Activated naive CD4-positive, alpha-beta T cell treated with anti-CD3 and anti-CD28 coated beads, Interleukin-2, amount 10 ng/mL, durations not matched to agents 7 days and 5 days (primary cell): Measurements from ENCODE around the gene TEKTIP1.

Experiments used
- CTCF ChIA-PET: fragments of 350-600 bp; sonication (Branson Sonifier 250); formaldehyde crosslinking; loops from one replicate; lab custom pipeline; 2021; ENCODE audit warnings: antibody characterized with exemption; lab: Charles Lee
- DNase-seq: peaks from one replicate; pipeline ENCODE4 v3.0.0-alpha.2; 2020
- H3K27ac Mint-ChIP-seq: one replicate; pipeline ENCODE4 v1.8.0; 2021; ENCODE audit warnings: mild to moderate bottlenecking, moderate library complexity, mixed read lengths
- H3K27me3 Mint-ChIP-seq: one replicate; pipeline ENCODE4 v1.8.0; 2021; ENCODE audit warnings: mild to moderate bottlenecking, mixed read lengths
- H3K36me3 Mint-ChIP-seq: one replicate; pipeline ENCODE4 v1.8.0; 2021; ENCODE audit warnings: mixed read lengths
- H3K4me1 Mint-ChIP-seq: one replicate; pipeline ENCODE4 v1.8.0; 2021; ENCODE audit warnings: mixed read lengths
- H3K4me3 Mint-ChIP-seq: one replicate; pipeline ENCODE4 v1.8.0; 2021; ENCODE audit warnings: mild to moderate bottlenecking, moderate library complexity, mixed read lengths
- H3K9me3 Mint-ChIP-seq: one replicate; pipeline ENCODE4 v1.8.0; 2021; ENCODE audit warnings: mixed read lengths

The TEKTIP1 gene

GRCh38 chr19:3538965-3539755 lies at the start of gene TEKTIP1:
Gene TEKTIP1, plus strand, starts transcription at chr19:3539174. Its CDS starts 4 bp downstream, at chr19:3539178.
- Mint-ChIP-seq H3K4me1 (no peaks in the 10 kb centered on the region), H3K4me3 (no peak within 1 kb of the TSS), H3K27ac (peak within 1 kb of the TSS; percentile 11), H3K27me3 (no peaks in the 10 kb centered on the region), H3K9me3 (peaks cover 3% of the 10 kb centered on the region), H3K36me3 (peaks cover 28% of the 10 kb centered on the region)
- CTCF ChIA-PET = no interaction called here
- DNase-seq = no peak

- H3K27ac Mint-ChIP-seq = no peak overlapping the region
- H3K4me3 Mint-ChIP-seq = no peak overlapping the region
- peaks cover 16% of the 10 kb centered on the region for H3K4me1 Mint-ChIP-seq
- no peak for DNase-seq
- peaks cover 23% of the 10 kb centered on the region for H3K36me3 Mint-ChIP-seq
- no peaks in the 10 kb centered on the region for H3K27me3 Mint-ChIP-seq
- H3K9me3 Mint-ChIP-seq = no peaks in the 10 kb centered on the region
- CTCF ChIA-PET = no interaction called here
These were observed 47.4 kb upstream of the TEKTIP1 start for GRCh38 chr19:3491396-3492119.

DNA sequence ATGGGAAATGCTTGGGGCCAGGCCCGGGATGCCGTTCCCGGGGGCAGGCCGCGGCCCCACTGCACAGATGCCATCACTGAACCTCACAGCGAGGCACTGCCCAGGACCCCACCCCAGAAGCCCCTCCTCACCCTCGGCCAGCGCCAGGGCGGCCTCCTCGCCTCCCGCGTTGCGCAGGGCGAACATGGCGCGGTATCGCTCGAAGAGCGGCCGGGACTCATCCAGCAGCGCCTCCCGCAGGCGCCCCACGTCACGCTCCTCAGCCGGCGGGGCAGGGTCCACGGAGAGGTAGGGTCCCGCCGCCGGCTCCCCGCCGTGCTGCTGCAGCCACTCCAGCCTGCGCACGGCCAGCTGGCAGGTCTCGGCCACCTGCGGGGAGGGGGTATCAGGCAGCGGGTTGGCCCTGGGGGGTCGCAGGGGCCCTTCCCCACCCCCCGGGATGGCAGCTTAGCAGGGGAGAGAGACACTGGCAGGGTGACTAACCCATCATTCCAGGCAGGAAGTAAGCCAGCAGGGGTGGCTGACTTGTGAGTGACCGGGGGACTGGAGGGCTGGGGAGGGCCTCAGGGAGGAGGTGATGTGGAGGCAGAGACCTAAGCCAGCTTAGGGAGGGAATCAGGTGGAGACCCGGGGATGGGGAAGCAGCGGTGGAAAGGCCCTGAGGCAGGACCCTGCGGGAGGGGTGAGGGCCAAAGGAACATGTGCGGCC lies 46.7 kb upstream of the TEKTIP1 start:
- DNase-seq = no peak
- Mint-ChIP-seq H3K36me3 (peaks cover 26% of the 10 kb centered on the region), H3K9me3 (no peaks in the 10 kb centered on the region), H3K4me3 (no peak overlapping the region), H3K27me3 (no peaks in the 10 kb centered on the region), H3K27ac (no peak overlapping the region), H3K4me1 (peaks cover 20% of the 10 kb centered on the region)
- CTCF ChIA-PET = no interaction called here

- Mint-ChIP-seq H3K27me3 (no peaks in the 10 kb centered on the region), H3K36me3 (peaks cover 27% of the 10 kb centered on the region)
- CTCF ChIA-PET = interaction anchor here (2.2 kb wide), 1 partner anchor 7 kb away, joined by 10 read pairs; no protein-coding TSS in a partner anchor
These were observed 46.1 kb upstream of the TEKTIP1 start for GRCh38 chr19:3492919-3493318.

DNA sequence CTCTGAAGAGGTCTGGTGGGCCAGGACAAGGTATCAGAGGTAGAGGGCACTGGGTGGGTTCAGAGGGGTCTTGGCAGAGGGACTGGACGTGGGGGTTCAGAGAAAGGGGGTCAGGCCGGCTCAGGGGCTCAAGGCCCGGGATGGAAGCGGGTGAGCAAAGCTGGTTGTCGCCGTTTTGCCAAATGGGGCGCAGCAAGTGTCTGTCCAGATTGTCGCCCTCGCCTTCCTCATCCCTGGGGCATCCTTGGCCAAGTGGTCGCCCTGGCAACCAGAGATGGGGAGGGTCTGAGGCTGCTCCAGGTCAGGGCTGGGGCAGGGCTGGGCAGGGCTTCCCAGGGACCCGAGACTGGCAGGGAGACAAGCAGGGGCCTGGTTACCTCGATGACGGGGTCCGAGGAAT lies 45.3 kb upstream of the TEKTIP1 start:
- H3K4me1 Mint-ChIP-seq = peaks cover 26% of the 10 kb centered on the region
- no peak overlapping the region for H3K4me3 Mint-ChIP-seq
- CTCF ChIA-PET = interaction anchor here (0.7 to 2.2 kb wide), 4 partner anchors 8 to 24 kb away, joined by 3 to 10 read pairs (median 5); no protein-coding TSS in a partner anchor

More at GRCh38 chr19:3492919-3493318, 46.1 kb upstream of the TEKTIP1 start:
- DNase-seq = no peak
- no peaks in the 10 kb centered on the region for H3K9me3 Mint-ChIP-seq
- H3K4me1 Mint-ChIP-seq = peaks cover 22% of the 10 kb centered on the region
- H3K4me3 Mint-ChIP-seq = no peak overlapping the region
- peak overlapping the region; percentile 62 for H3K27ac Mint-ChIP-seq

GRCh38 chr19:3494051-3494450 lies 44.9 kb upstream of the TEKTIP1 start:
- Mint-ChIP-seq H3K9me3 (no peaks in the 10 kb centered on the region), H3K4me1 (peaks cover 28% of the 10 kb centered on the region), H3K27ac (peak overlapping the region; percentile 81), H3K4me3 (peak overlapping the region; percentile 26), H3K27me3 (no peaks in the 10 kb centered on the region), H3K36me3 (peaks cover 25% of the 10 kb centered on the region)
- peak; percentile 64 for DNase-seq
- CTCF ChIA-PET = interaction anchor here (0.7 to 2.2 kb wide), 6 partner anchors 8 to 189 kb away, joined by 3 to 10 read pairs (median 3); partner anchors contain the start of gene SMIM44

More for the DNA sequence above, 45.3 kb upstream of the TEKTIP1 start:
- no peaks in the 10 kb centered on the region for H3K27me3 Mint-ChIP-seq
- no peak overlapping the region for H3K27ac Mint-ChIP-seq
- H3K9me3 Mint-ChIP-seq = no peaks in the 10 kb centered on the region
- no peak for DNase-seq
- peaks cover 24% of the 10 kb centered on the region for H3K36me3 Mint-ChIP-seq

- Mint-ChIP-seq H3K27ac (peak overlapping the region; percentile 81), H3K4me3 (peak overlapping the region; percentile 26), H3K4me1 (peaks cover 31% of the 10 kb centered on the region), H3K27me3 (no peaks in the 10 kb centered on the region), H3K36me3 (peaks cover 27% of the 10 kb centered on the region), H3K9me3 (no peaks in the 10 kb centered on the region)
- DNase-seq = peak; percentile 73
- CTCF ChIA-PET = interaction anchor here (0.7 to 2.2 kb wide), 7 partner anchors 9 to 190 kb away, joined by 3 to 10 read pairs (median 3); partner anchors contain the start of gene SMIM44
These were observed 44.4 kb upstream of the TEKTIP1 start for GRCh38 chr19:3494559-3494958.

DNA sequence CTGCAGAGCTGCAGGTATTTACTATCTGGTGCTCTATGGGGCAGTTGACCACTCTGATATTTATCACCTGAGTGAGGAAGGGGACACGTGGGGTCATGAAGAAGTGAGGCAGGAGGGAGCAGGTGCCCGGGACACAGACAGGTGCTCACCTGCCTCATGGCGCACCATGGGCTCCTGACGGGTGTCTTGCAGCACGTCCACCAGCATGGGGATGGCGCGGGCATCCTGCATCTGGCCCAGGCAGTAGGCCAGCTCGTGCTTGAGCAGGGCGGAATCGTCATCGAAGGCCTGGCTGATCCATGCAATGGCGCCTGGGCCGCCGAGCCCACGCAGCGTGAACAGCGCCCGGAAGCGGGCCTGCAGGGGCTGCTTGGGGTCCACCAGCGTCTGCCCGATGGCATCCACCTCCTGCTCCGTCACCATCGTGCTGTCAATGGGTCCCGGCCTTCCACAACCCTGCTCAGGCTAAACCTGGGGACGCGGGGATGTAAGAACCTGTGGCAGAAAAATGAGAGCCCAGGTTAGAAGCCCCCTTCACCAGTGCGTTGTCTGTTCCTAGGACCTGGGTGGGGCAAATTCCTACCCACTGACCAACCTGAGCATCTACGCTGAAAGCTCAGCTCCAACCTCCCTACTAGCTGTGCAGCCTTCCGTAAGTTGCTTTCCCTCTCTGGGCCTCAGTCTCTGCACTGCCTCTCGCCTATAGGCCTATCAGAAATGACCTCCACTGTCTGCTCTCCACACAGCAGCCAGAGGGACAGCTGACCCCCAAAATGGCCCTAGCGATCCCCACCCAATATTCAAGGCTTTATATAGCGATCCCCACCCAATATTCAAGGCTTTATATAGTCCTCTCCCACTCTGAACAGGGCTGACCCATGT lies 42.3 kb upstream of the TEKTIP1 start:
- Mint-ChIP-seq H3K4me1 (peaks cover 39% of the 10 kb centered on the region), H3K9me3 (no peaks in the 10 kb centered on the region), H3K27me3 (no peaks in the 10 kb centered on the region), H3K27ac (no peak overlapping the region), H3K4me3 (no peak overlapping the region), H3K36me3 (peaks cover 27% of the 10 kb centered on the region)
- no peak for DNase-seq
- CTCF ChIA-PET = interaction anchor here (1.0 kb wide), 1 partner anchor 17 kb away, joined by 3 read pairs; no protein-coding TSS in a partner anchor

- Mint-ChIP-seq H3K4me3 (no peak overlapping the region), H3K4me1 (peaks cover 36% of the 10 kb centered on the region), H3K36me3 (peaks cover 21% of the 10 kb centered on the region), H3K9me3 (no peaks in the 10 kb centered on the region), H3K27me3 (no peaks in the 10 kb centered on the region), H3K27ac (peak overlapping the region; percentile 20)
- CTCF ChIA-PET = no interaction called here
- no peak for DNase-seq
These were observed 41.0 kb upstream of the TEKTIP1 start for GRCh38 chr19:3497757-3498520.

DNA sequence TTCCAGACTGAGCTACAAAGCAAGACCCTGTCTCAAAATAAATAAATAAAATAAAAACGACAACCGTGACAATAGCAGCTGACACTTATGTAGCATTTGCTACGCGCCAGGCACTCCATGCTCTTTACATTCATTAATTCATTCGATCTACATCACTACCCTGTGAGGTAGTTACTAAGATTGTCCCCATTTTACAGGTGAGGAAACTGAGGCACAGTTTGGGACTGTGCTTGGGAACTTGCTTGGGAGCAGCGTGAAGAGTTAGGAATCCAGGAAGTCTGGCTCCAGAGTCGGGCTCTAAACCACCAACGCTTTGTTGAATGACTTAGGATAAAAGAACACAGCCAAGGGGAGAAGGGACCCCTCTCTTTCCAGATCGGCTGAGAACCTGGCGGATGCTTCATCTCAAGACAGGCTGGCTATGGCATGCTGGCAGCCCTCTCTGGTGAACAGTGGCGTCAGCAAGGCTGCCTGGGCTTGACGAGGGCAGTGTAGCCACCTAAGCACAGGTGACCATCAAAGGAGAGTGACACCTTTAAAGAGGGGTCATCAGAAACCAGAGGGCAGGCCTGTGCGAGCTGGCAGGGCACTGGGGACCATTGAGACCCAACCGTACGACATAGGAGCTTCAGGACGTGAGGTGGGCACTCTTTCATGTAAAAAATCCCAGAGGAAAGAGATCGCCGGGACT lies 39.1 kb upstream of the TEKTIP1 start:
- H3K36me3 Mint-ChIP-seq = peaks cover 21% of the 10 kb centered on the region
- peak overlapping the region; percentile 89 for H3K27ac Mint-ChIP-seq
- peak overlapping the region; percentile 85 for H3K4me3 Mint-ChIP-seq
- DNase-seq = no peak
- H3K4me1 Mint-ChIP-seq = peaks cover 31% of the 10 kb centered on the region
- CTCF ChIA-PET = interaction anchor here (1.1 kb wide), 1 partner anchor 14 kb away, joined by 3 read pairs; no protein-coding TSS in a partner anchor
- no peaks in the 10 kb centered on the region for H3K9me3 Mint-ChIP-seq
- no peaks in the 10 kb centered on the region for H3K27me3 Mint-ChIP-seq

DNA sequence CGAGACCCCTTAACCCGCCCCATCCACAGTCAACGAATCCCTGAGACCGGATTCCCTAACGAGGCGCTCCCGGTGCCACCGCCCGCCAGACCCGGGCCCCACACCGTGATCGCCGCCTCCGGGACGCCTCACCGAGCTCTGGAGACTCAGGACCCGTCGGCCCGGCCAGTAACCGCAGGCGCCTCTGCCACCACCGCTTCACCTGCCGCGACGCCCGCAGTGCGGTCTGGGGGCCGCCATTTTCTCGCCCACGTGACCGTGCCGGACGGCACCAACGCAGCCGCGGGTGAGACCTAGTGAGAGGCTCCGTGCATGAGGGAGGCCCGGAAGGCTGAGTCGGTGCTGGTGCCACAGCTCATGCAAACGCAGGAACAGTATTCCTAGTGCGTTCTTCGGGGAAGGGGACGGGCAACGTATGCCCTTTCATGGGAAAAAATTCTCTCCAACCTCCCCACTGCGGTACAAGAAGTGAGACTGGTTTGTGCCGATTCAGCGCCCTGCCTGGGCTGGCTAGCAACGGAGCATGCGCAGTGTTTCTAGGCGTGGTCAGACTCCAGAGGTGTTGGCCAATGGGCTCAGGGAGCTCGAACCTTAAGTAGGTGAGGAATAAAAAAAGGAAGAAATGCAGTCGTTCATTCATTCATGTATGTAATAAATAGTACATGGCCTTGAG lies 38.4 kb upstream of the TEKTIP1 start, which contains the start of gene DOHH:
Gene DOHH (minus strand): TSS at position 246 of the 673 bp plus-strand sequence. CDS start 3,860 bp downstream, outside the sequence.
- Mint-ChIP-seq H3K4me3 (peak within 1 kb of the TSS; percentile 85), H3K27me3 (no peaks in the 10 kb centered on the region), H3K27ac (peak within 1 kb of the TSS; percentile 89), H3K4me1 (peaks cover 33% of the 10 kb centered on the region), H3K36me3 (peaks cover 17% of the 10 kb centered on the region), H3K9me3 (no peaks in the 10 kb centered on the region)
- peak; percentile 98 for DNase-seq
- CTCF ChIA-PET = interaction anchor here (1.6 kb wide), 1 partner anchor 30 kb away, joined by 4 read pairs; no protein-coding TSS in a partner anchor
